Karpas-422 (cell line): Measurements from ENCODE around the gene AFF3. TPM values are rescaled to one million over a fixed set of nuclear protein-coding genes. Genes with fewer than 3 reads are reported as not detected.

Experiments
- DNase-seq: peaks from one replicate; pipeline ENCODE4 v3.0.0-alpha.2; 2015
- H2AFZ ChIP-seq: fragments of 200-600 bp; sonication (generic); 2 replicates; pipeline ENCODE4 v1.6.1; 2014; ENCODE audit warnings: antibody characterized with exemption, low read length, mixed read lengths
- H3K27ac ChIP-seq: fragments of 200-600 bp; sonication (generic); 2 replicates; pipeline ENCODE4 v1.5.1; 2014; ENCODE audit warnings: mild to moderate bottlenecking, low read length, moderate library complexity
- H3K27me3 ChIP-seq: fragments of 200-600 bp; sonication (generic); 2 replicates; pipeline ENCODE4 v1.6.1; 2014; ENCODE audit warnings: low read length, mixed read lengths
- H3K36me3 ChIP-seq: fragments of 200-600 bp; sonication (generic); 2 replicates; pipeline ENCODE4 v1.6.1; 2014; ENCODE audit warnings: low read length, mixed read lengths; ENCODE audit not compliant: insufficient read depth
- H3K4me1 ChIP-seq: fragments of 200-600 bp; sonication (generic); 2 replicates; pipeline ENCODE4 v1.6.1; 2014; ENCODE audit warnings: mild to moderate bottlenecking, low read length, mixed read lengths
- H3K4me2 ChIP-seq: fragments of 200-600 bp; sonication (generic); 2 replicates; pipeline ENCODE4 v1.6.1; 2014; ENCODE audit warnings: low read length, low read depth, mild to moderate bottlenecking; ENCODE audit not compliant: poor library complexity, severe bottlenecking
- H3K4me3 ChIP-seq: fragments of 200-600 bp; sonication (generic); 2 replicates; pipeline ENCODE4 v1.5.1; 2014; ENCODE audit warnings: mild to moderate bottlenecking, antibody characterized with exemption, low read length, mixed read lengths
- H3K79me2 ChIP-seq: fragments of 200-600 bp; sonication (generic); 2 replicates; pipeline ENCODE4 v1.6.1; 2014; ENCODE audit warnings: mild to moderate bottlenecking, low read length, mixed read lengths
- H3K9ac ChIP-seq: fragments of 200-600 bp; sonication (generic); 2 replicates; pipeline ENCODE4 v1.6.0; 2014; ENCODE audit warnings: low read length
- H3K9me2 ChIP-seq: fragments of 200-600 bp; sonication (generic), shearing (Covaris generic); replicated peaks from 2 replicates; pipeline ENCODE4 v1.6.0; 2014; ENCODE audit warnings: mild to moderate bottlenecking, low read length, moderate library complexity; ENCODE audit not compliant: insufficient read depth
- H3K9me3 ChIP-seq: fragments of 300-700, 200-600 bp; sonication (generic); 2 replicates; pipeline ENCODE4 v1.6.1; 2014; ENCODE audit warnings: low read length, mixed read lengths
- H4K20me1 ChIP-seq: fragments of 200-600 bp; sonication (generic); 2 replicates; pipeline ENCODE4 v1.6.1; 2014; ENCODE audit warnings: mild to moderate bottlenecking, antibody characterized with exemption, low read length, low read depth; ENCODE audit not compliant: insufficient read depth
- total RNA-seq: library from RNA; depleted of rRNA; stranded (reverse); fragments of >200 nt; shearing (Covaris generic); gene quantifications from 2 replicates; pipeline ENCODE4 v1.2.3, GENCODE V29; 2014; ENCODE audit warnings: low replicate concordance

Gene AFF3
- total RNA-seq, 1 experiment from 2014 or later: 99.7 TPM

DNA sequence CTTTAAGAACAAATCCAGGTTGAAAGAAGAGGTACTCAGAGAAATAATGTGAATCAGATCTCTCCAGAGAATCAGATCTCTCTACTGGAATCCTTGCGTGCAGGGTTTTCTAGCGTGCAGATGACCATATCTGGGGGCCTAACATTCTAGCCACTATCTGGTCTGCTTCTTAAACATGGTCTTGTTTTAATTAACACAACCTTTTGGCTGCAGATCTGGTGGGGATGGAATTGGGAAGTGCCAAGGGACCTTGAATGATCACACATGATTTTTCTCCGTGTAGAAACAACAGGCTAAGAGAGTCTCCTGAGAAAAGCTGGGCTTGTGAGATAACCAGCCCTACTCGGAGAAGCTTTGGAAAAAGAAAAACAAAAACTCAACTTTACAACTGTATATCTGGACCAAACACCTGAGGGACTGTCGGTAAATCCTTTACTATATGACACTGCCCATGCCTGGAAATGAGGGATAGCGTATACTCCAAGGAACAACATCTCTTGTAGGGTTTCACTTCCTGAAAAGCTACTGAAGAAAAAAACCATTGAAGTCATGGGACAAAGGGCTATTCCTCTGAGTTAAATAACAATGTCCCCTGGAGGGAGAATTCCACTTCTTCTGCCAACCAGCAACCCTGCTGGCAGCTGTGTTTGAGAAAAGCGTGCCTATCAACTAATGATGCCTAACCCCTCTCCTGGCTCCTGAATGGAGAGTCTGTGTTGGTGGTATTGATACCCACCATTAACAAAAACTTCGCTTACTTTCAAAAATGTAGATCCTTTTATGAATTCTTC is 481.6 kb downstream of the AFF3 start:
- Histone ChIP-seq H3K27me3 (no peaks in the 10 kb centered on the region), H3K9me3 (no peaks in the 10 kb centered on the region), H3K4me1 (no peaks in the 10 kb centered on the region), H3K4me3 (no peak overlapping the region), H3K9ac (no peak overlapping the region), H3K27ac (no peak overlapping the region), H3K36me3 (no peaks in the 10 kb centered on the region), H3K9me2 (no peaks in the 10 kb centered on the region), H3K4me2 (no peak overlapping the region), H3K79me2 (no peaks in the 10 kb centered on the region), H2AFZ (no peak overlapping the region), H4K20me1 (no peaks in the 10 kb centered on the region)
- DNase-seq: no peak

DNA sequence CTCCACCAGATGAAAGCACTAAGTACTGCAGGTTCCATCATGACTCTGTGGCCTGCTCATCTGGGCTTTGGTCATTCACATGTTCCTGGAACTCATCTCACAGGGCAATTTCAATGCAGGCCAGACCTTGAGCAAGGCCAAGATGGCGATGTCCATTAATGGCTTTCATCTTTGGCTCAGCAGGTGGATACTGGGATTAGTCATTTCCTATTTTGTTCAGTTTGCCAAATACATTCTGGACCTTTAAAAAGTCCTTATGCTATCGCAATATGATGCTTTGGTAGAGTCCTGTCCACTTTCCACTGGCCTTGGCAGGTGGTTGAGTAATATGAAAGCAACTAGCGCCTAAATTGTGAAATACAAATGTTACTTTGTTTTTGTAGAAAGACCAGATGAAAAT is 482.5 kb downstream of the AFF3 start:
- no peak overlapping the region for H3K4me2 ChIP-seq
- no peak overlapping the region for H3K9ac ChIP-seq
- DNase-seq: no peak
- no peaks in the 10 kb centered on the region for H3K27me3 ChIP-seq
- no peaks in the 10 kb centered on the region for H3K9me2 ChIP-seq
- no peaks in the 10 kb centered on the region for H3K79me2 ChIP-seq
- no peak overlapping the region for H3K4me3 ChIP-seq
- H4K20me1 ChIP-seq: no peaks in the 10 kb centered on the region
- H3K27ac ChIP-seq: no peak overlapping the region
- no peaks in the 10 kb centered on the region for H3K9me3 ChIP-seq
- no peak overlapping the region for H2AFZ ChIP-seq
- H3K36me3 ChIP-seq: no peaks in the 10 kb centered on the region
- H3K4me1 ChIP-seq: no peaks in the 10 kb centered on the region

DNA sequence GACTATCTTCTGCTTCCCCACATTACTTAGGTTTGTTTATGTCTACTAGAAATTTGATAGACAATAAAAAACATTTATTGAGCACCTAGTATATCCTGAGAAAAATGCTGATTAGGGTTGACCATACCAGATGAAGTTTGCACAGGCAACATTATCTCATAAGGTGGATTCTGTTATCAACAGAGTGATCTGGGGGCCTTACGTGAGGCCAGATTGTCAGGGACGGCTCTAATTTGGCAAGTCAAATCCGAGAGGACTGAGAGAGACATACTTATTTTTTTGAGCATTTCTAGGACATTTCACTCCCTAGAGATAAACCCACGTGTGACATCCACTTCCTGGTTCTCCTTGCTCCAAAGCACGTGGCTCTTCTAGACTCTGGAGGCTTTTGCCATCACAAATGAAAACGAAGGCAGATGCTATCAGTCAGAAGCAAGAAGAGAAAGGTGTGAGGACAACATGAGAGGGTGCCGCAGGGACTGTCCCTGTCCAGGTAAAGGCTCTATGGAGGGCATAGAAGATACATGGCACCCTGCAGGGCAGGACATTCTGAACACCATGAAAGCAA is 484.6 kb downstream of the AFF3 start:
- Histone ChIP-seq H3K27me3 (no peaks in the 10 kb centered on the region), H3K36me3 (no peaks in the 10 kb centered on the region), H3K4me1 (no peaks in the 10 kb centered on the region)

DNA sequence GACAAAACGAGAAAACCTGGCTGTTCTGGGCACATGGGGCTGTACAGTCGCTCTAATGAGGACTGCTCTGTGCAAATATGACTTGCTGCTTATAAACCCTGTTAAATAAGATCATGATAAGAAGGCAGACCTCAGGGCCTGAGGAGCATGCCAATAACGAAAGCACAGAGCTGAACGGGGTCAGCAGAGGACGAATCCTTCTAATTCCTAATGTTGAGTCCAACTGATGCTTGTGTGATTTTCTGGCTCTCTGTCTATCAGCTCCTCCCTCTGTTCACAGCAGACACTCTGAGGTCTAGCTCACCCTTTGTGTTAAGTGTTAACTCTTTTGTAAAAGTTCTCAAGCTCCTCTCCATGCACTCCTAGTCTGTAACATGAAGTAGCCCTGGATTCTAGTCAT is 485.4 kb downstream of the AFF3 start:
- no peak for DNase-seq
- Histone ChIP-seq H3K9ac (no peak overlapping the region), H3K4me1 (no peaks in the 10 kb centered on the region), H2AFZ (no peak overlapping the region), H4K20me1 (no peaks in the 10 kb centered on the region), H3K4me2 (no peak overlapping the region), H3K36me3 (no peaks in the 10 kb centered on the region), H3K79me2 (no peaks in the 10 kb centered on the region), H3K9me3 (no peaks in the 10 kb centered on the region), H3K9me2 (no peaks in the 10 kb centered on the region), H3K4me3 (no peak overlapping the region), H3K27me3 (no peaks in the 10 kb centered on the region), H3K27ac (no peak overlapping the region)

More for the DNA sequence above, 484.6 kb downstream of the AFF3 start:
- Histone ChIP-seq H3K9me3 (no peaks in the 10 kb centered on the region), H4K20me1 (no peaks in the 10 kb centered on the region), H3K4me3 (no peak overlapping the region), H3K4me2 (no peak overlapping the region), H3K27ac (no peak overlapping the region), H2AFZ (no peak overlapping the region), H3K79me2 (no peaks in the 10 kb centered on the region), H3K9ac (no peak overlapping the region), H3K9me2 (no peaks in the 10 kb centered on the region)
- DNase-seq: no peak

DNA sequence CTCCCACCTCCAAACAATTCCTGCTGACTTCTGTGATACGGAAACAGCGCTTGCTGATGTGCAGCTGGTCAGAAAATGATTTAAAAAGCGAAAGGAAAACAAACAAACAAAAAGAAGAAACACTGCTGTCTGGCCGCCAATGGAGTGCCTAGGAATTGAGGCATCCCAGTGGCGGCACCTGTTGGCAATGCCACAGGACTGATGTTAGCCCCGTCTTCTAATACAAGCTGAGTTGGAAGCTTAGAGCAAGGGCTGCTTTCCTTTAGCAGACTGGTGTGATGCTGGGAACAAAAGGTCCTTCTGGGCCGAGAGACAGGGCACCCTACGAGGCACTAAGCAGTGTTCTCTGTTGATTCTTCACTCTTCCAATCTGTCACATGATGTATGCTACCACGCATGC is 489.0 kb downstream of the AFF3 start:
- no peaks in the 10 kb centered on the region for H3K9me3 ChIP-seq
- H3K79me2 ChIP-seq: no peaks in the 10 kb centered on the region
- H4K20me1 ChIP-seq: no peaks in the 10 kb centered on the region
- no peak for DNase-seq
- H3K36me3 ChIP-seq: no peaks in the 10 kb centered on the region
- no peak overlapping the region for H2AFZ ChIP-seq
- no peak overlapping the region for H3K4me2 ChIP-seq
- no peak overlapping the region for H3K9ac ChIP-seq
- H3K27me3 ChIP-seq: no peaks in the 10 kb centered on the region
- no peaks in the 10 kb centered on the region for H3K4me1 ChIP-seq
- H3K4me3 ChIP-seq: no peak overlapping the region
- no peak overlapping the region for H3K27ac ChIP-seq
- H3K9me2 ChIP-seq: no peaks in the 10 kb centered on the region

DNA sequence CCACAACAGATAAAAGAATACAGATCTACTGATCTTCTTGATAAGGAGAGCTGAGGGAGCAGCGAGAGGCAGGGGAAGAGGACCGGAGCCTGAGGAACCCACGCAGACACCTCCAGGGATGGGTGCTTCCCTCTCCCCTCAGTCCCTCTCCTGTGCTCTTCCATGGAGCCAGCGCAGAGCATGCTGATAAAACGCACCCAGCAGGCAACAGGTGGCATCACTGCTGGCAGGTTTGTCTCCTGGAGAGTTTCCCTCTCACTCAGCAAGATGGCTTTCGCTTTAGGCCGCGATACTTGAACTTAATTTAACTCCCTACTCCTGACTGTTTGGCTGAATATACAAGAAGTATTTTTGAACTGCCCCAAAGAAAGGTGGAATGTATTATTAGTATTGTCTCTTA is 489.5 kb downstream of the AFF3 start:
- no peaks in the 10 kb centered on the region for H4K20me1 ChIP-seq
- no peak overlapping the region for H3K27ac ChIP-seq
- H3K79me2 ChIP-seq: no peaks in the 10 kb centered on the region
- H2AFZ ChIP-seq: no peak overlapping the region
- no peaks in the 10 kb centered on the region for H3K9me2 ChIP-seq
- no peak overlapping the region for H3K4me2 ChIP-seq
- H3K4me1 ChIP-seq: no peaks in the 10 kb centered on the region
- no peaks in the 10 kb centered on the region for H3K9me3 ChIP-seq
- H3K4me3 ChIP-seq: no peak overlapping the region
- H3K36me3 ChIP-seq: no peaks in the 10 kb centered on the region
- no peaks in the 10 kb centered on the region for H3K27me3 ChIP-seq
- H3K9ac ChIP-seq: no peak overlapping the region
- DNase-seq: no peak

DNA sequence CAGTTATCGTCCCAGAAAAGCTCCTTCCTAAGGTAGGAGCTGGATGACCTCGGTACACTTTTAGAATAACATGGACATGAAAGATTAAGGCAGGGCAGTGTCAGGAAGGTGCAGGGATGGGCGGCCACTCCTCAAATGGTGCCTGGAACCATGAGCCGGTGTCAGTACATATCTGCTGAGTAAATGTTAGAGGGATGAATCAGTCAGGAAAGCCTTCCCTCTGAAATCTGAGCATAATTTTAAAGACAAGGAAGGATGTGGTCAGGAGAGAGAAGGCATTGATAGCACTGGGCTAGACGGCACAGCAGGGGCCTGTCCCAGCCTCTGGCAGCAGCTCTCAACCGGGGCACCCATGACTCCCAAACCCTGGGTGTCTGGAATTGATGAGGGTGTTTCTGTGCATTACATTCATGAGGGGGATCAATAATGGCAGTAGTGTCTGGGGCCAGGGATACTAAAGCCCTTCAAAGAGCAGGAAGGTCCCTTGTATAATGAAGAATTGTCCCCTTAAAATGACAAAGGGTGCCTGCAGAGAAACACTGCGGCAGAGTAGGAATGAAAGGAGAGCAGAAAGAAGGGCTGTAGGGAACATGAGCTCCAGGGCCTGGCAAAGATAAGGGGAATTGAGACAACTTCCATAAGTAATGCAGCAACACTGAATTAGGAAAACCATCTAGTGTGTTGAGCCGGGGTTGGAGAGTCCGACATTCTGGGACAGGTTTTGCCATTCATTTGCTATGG is 490.3 kb downstream of the AFF3 start:
- H3K27me3 ChIP-seq: no peaks in the 10 kb centered on the region
- no peak for DNase-seq
- H3K4me3 ChIP-seq: no peak overlapping the region
- H3K4me1 ChIP-seq: no peaks in the 10 kb centered on the region
- no peaks in the 10 kb centered on the region for H3K79me2 ChIP-seq
- H3K9ac ChIP-seq: no peak overlapping the region
- no peaks in the 10 kb centered on the region for H3K36me3 ChIP-seq
- no peak overlapping the region for H3K27ac ChIP-seq
- H3K4me2 ChIP-seq: no peak overlapping the region
- no peak overlapping the region for H2AFZ ChIP-seq
- H3K9me3 ChIP-seq: no peaks in the 10 kb centered on the region
- no peaks in the 10 kb centered on the region for H3K9me2 ChIP-seq
- no peaks in the 10 kb centered on the region for H4K20me1 ChIP-seq
